NB4 (cell line): ENCODE data around the gene MX1.

Experiments
- CTCF ChIP-seq: IDR thresholded peaks from one replicate; pipeline ENCODE4 v1.5.1; 2012; ENCODE audit warnings: low read depth, low read length
- POLR2A ChIP-seq: IDR thresholded peaks from 2 replicates; pipeline ENCODE4 v1.6.1; 2011; ENCODE audit warnings: mild to moderate bottlenecking; ENCODE audit not compliant: insufficient read length; ENCODE audit errors: extremely low read depth
- TF ChIP-seq, protein P1 (sequence below): IDR thresholded peaks from 2 replicates; pipeline ENCODE4 v1.6.1; 2011; ENCODE audit warnings: low read depth, low read length

- TF ChIP-seq CTCF (no peak), POLR2A (no peak)
- TF ChIP-seq, protein P1, sequence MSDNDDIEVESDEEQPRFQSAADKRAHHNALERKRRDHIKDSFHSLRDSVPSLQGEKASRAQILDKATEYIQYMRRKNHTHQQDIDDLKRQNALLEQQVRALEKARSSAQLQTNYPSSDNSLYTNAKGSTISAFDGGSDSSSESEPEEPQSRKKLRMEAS: no peak
Observed at GRCh38 chr21:41438425-41439113, 12.5 kb downstream of the MX1 start.
